GM12865 (cell line): ENCODE results near the gene SLC25A30.

ENCODE experiments used
- DNase-seq: peaks from one replicate; pipeline ENCODE4 v3.0.0; 2010; ENCODE audit warnings: low read depth
- H3K4me3 ChIP-seq: 2 replicates; pipeline ENCODE4 v1.5.1; 2011; ENCODE audit warnings: mild to moderate bottlenecking, low read depth, low read length, control low read depth
- CTCF ChIP-seq: IDR thresholded peaks from 2 replicates; pipeline ENCODE4 v1.5.1; 2011; ENCODE audit warnings: low read length, control low read depth, low read depth, inconsistent platforms; ENCODE audit not compliant: insufficient read depth; ENCODE audit errors: missing control alignments

The SLC25A30 gene

GRCh38 chr13:45451282-45451681 lies 33.1 kb upstream of the SLC25A30 start:
- DNase-seq = no peak
- no peak for TF ChIP-seq CTCF
- H3K4me3 ChIP-seq = no peak overlapping the region

GRCh38 chr13:45448965-45449559 lies 30.9 kb upstream of the SLC25A30 start:
- TF ChIP-seq CTCF = no peak
- no peak for DNase-seq
- no peak overlapping the region for H3K4me3 ChIP-seq

DNA sequence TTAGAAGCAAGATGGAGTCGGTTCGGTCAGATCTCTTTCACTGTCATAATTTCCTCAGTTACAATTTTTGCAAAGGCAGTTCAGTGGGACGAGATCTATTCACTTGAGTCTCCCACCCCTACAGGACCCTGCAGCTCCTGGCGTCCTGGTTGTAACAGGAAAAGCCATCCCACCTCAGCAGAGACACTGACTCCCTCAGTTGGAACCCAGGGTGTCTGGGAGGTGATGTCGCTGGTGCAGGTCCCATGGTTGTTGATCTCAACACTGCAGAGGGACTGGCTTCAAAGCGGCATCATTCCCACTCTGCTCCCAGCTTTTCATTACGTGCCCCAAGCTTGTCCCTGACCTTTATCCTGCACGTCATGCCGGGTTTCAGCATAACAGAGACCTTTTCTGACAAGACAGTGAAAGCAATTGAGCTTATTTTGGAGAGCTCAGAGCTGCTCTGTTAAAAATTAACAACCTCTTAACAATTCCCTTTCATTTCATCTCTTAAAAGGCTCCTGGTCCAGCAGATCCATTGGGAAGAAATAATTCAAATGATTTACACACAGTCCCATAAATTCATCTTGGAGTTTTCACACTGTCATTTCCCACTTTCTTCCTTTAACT lies 29.0 kb upstream of the SLC25A30 start:
- DNase-seq = no peak
- no peak overlapping the region for H3K4me3 ChIP-seq
- TF ChIP-seq CTCF = no peak

DNA sequence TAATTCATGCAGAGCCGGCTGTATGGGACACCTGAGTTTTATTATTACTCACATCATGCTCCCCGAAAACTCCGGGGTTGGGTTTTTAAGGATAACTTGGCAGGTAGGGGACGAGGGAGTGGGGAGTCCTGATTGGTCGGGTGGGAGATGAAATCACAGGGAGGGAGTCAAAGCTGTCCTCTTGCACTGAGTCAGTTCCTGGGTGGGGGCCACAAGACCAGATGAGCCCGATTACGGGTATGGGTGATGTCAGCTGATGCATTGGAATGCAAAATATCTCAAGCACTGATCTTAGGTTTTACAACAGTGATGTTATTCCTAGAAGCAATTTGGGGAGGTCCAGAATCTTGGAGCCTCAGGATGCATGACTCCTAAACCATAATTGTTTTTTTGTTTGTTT lies 28.0 kb upstream of the SLC25A30 start:
- no peak for DNase-seq
- TF ChIP-seq CTCF = no peak

DNA sequence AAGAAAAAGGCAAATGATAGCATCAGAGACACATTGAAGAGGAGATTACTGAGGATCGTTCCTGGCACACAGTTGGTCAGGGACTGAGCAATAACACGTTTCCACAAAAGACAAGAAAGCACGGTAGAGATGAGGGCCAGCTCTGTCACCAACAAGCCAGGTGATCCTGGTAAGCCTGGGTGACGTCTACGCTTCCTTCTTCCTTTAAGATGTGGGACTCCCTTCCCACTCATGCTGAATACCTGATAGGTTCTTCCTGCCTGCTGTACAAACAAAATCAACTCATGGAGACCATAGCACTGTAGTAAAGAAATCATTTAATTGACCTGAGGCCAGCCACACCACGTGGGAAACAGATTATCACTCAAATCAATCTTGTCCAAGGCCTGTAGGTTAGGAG lies 26.9 kb upstream of the SLC25A30 start:
- H3K4me3 ChIP-seq = no peak overlapping the region
- no peak for TF ChIP-seq CTCF
- DNase-seq = no peak

More for the DNA sequence above, 28.0 kb upstream of the SLC25A30 start:
- H3K4me3 ChIP-seq = no peak overlapping the region

DNA sequence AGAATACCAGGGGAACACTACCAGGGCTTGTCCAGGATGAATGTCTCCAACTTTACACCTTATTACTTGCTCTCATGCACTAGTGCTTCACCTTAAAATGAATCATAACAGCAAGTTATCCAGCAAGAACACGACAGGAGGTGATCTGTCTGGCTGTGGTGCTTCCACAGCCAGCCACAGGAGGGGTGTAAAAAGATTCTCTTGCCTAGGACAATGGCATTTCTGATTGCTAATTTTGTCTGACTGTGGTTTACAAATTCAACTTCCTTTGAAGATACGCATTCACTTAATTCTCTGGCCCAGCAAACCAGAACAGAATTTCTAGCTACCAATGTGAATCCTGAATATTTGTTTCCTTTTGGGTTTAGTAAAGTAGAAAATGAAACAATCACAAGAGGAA lies 23.5 kb upstream of the SLC25A30 start:
- TF ChIP-seq CTCF = peak; percentile 23
- peak; percentile 71 for DNase-seq

More for the DNA sequence above, 23.5 kb upstream of the SLC25A30 start:
- no peak overlapping the region for H3K4me3 ChIP-seq
